GM18909 (cell line): ENCODE measurements around the gene FHOD3.

Source experiments
- ATAC-seq: cut with Tn5 transposase; IDR thresholded peaks from one replicate; pipeline ENCODE4 v1.9.1; 2021; ENCODE audit warnings: mild to moderate bottlenecking; ENCODE audit not compliant: unreplicated experiment, poor library complexity

FHOD3 gene

GRCh38 chr18:36572135-36572856 lies 274.8 kb downstream of the FHOD3 start:
- ATAC-seq = no peak

GRCh38 chr18:36576339-36576738 lies 278.8 kb downstream of the FHOD3 start:
- ATAC-seq = no peak

GRCh38 chr18:36578871-36579710 lies 281.6 kb downstream of the FHOD3 start:
- ATAC-seq = no peak

GRCh38 chr18:36580266-36580665 lies 282.8 kb downstream of the FHOD3 start:
- no peak for ATAC-seq

- no peak for ATAC-seq
Measured at GRCh38 chr18:36580874-36581750, 283.6 kb downstream of the FHOD3 start.

- ATAC-seq = peak; percentile 65
Measured at GRCh38 chr18:36582988-36583745, 285.7 kb downstream of the FHOD3 start.

- ATAC-seq = no peak
Measured at GRCh38 chr18:36589857-36590543, 292.5 kb downstream of the FHOD3 start.

- ATAC-seq = no peak
Measured at GRCh38 chr18:36590621-36591580, 293.4 kb downstream of the FHOD3 start.

- no peak for ATAC-seq
Measured at GRCh38 chr18:36592282-36592681, 294.8 kb downstream of the FHOD3 start.

GRCh38 chr18:36593001-36593400 lies 295.5 kb downstream of the FHOD3 start:
- ATAC-seq = no peak

- ATAC-seq = no peak
Measured at GRCh38 chr18:36593641-36594040, 296.1 kb downstream of the FHOD3 start.

GRCh38 chr18:36594621-36595020 lies 297.1 kb downstream of the FHOD3 start:
- ATAC-seq = no peak

GRCh38 chr18:36595046-36595817 lies 297.7 kb downstream of the FHOD3 start:
- ATAC-seq = no peak

GRCh38 chr18:36595818-36596215 lies 298.3 kb downstream of the FHOD3 start:
- ATAC-seq = no peak

GRCh38 chr18:36597636-36598035 lies 300.1 kb downstream of the FHOD3 start:
- no peak for ATAC-seq

GRCh38 chr18:36600548-36600947 lies 303.0 kb downstream of the FHOD3 start:
- no peak for ATAC-seq

- no peak for ATAC-seq
Measured at GRCh38 chr18:36601316-36601715, 303.8 kb downstream of the FHOD3 start.

GRCh38 chr18:36602071-36602470 lies 304.6 kb downstream of the FHOD3 start:
- no peak for ATAC-seq
